Esophagus squamous epithelium (tissue), 5 donors: ENCODE data around the gene E2F4. TPM values are rescaled to one million over a fixed set of nuclear protein-coding genes. Genes with fewer than 3 reads are reported as not detected.
A peak's percentile ranks its signal among the peaks of the same experiment; 100 is the strongest.

Experiments
- DNase-seq: peaks from one replicate; lab custom pipeline; 2025; lab: John Stamatoyannopoulos, UW
- H3K27ac ChIP-seq, 4 donors: fragments of 200-600 bp; sonication (generic); one replicate each; pipeline ENCODE4 v1.5.1; 2016 to 2019; ENCODE audit warnings: mild to moderate bottlenecking in 1 of 4
- H3K27me3 ChIP-seq, 4 donors: fragments of 200-600 bp; sonication (generic); 1 replicate in 3 of 4; 2 replicates in 1 of 4; pipeline versions ENCODE4 v1.5.1 to v1.6.0; 2017 to 2021; ENCODE audit warnings: antibody characterized with exemption in 1 of 4
- H3K36me3 ChIP-seq, 3 donors: fragments of 200-600 bp; sonication (generic); one replicate each; pipeline ENCODE4 v1.5.1; 2016 to 2019
- H3K4me1 ChIP-seq, 3 donors: fragments of 200-600 bp; sonication (generic); one replicate each; pipeline ENCODE4 v1.5.1; 2017 to 2019
- H3K4me3 ChIP-seq, 4 donors: fragments of 200-600 bp; sonication (generic); 1 replicate in 3 of 4; 2 replicates in 1 of 4; pipeline ENCODE4 v1.5.1; 2016 to 2019; ENCODE audit warnings: mild to moderate bottlenecking in 2 of 4, moderate library complexity in 1 of 4
- H3K9me3 ChIP-seq, 3 donors: fragments of 200-600 bp; sonication (generic); one replicate each; pipeline ENCODE4 v1.5.1; 2016 to 2019
- POLR2A ChIP-seq, 4 donors: fragments of 450-650 bp; IDR thresholded peaks; one replicate each; pipeline ENCODE4 v1.6.1; 2017; ENCODE audit warnings: antibody characterized with exemption in 4 of 4, mild to moderate bottlenecking in 4 of 4, moderate library complexity in 3 of 4
- WGBS, 2 donors: methylation state at CpG; one replicate each; pipeline ENCODE4 v1.1.5; 2018; 5-methylcytosine and 5-hydroxymethylcytosine counted together
- intact Hi-C: fragments of 100-400 bp; cut with DNase I; formaldehyde crosslinking; loops from one replicate; pipeline ENCODE4 v1.15.0; 2022
- small RNA-seq, 4 donors: library from RNA; depleted of rRNA; stranded (forward); fragments of <200 nt; gene quantifications; one replicate each; pipeline ENCODE3, GENCODE V24; 2016
- total RNA-seq, 4 donors: library from RNA; depleted of rRNA; stranded (reverse); fragments of >200 nt; gene quantifications; one replicate each; pipeline ENCODE4 v1.1.0, GENCODE V29; 2016
- TF ChIP-seq, protein P1 (sequence below), 6 experiments: fragments of 450-650 bp in 4 of 6; fragments of 200-600 bp in 2 of 6; sonication (generic) in 2 of 6; IDR thresholded peaks; one replicate each; pipeline ENCODE4 v1.5.1; 2016 to 2019; ENCODE audit warnings: antibody characterized with exemption in 6 of 6, mild to moderate bottlenecking in 4 of 6, moderate library complexity in 4 of 6
- donor health status: DM: yes; HTN: yes; CAD: no.

Gene E2F4
- total RNA-seq, 4 donors from 2014 or later = 66.1 to 96.9 (median 81.9) TPM

GRCh38 chr16:67246081-67246755 lies 54.3 kb downstream of the E2F4 start:
- 0% methylated on average over 7 of the region's 48 CpGs for WGBS, 2 donors
- intact Hi-C loops = no loop called here
- Histone ChIP-seq H3K27me3 (peaks cover 0 to 34% (median 2%) of the 10 kb centered on the region in 4 donors), H3K27ac (peak overlapping the region; percentile 81 to 95 (median 84)), H3K4me3 (peak overlapping the region; percentile 49 to 76 (median 64)), H3K4me1 (peaks cover 40 to 82% (median 49%) of the 10 kb centered on the region in 3 donors), H3K9me3 (no peaks in the 10 kb centered on the region), H3K36me3 (no peaks in the 10 kb centered on the region)
- no peak for DNase-seq
- TF ChIP-seq, protein P1, sequence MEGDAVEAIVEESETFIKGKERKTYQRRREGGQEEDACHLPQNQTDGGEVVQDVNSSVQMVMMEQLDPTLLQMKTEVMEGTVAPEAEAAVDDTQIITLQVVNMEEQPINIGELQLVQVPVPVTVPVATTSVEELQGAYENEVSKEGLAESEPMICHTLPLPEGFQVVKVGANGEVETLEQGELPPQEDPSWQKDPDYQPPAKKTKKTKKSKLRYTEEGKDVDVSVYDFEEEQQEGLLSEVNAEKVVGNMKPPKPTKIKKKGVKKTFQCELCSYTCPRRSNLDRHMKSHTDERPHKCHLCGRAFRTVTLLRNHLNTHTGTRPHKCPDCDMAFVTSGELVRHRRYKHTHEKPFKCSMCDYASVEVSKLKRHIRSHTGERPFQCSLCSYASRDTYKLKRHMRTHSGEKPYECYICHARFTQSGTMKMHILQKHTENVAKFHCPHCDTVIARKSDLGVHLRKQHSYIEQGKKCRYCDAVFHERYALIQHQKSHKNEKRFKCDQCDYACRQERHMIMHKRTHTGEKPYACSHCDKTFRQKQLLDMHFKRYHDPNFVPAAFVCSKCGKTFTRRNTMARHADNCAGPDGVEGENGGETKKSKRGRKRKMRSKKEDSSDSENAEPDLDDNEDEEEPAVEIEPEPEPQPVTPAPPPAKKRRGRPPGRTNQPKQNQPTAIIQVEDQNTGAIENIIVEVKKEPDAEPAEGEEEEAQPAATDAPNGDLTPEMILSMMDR (IDR thresholded peaks at IDR 0.05) = peak in 2 of 6 experiments; percentile 24 to 29
- TF ChIP-seq POLR2A (IDR thresholded peaks at IDR 0.05) = no peak

DNA sequence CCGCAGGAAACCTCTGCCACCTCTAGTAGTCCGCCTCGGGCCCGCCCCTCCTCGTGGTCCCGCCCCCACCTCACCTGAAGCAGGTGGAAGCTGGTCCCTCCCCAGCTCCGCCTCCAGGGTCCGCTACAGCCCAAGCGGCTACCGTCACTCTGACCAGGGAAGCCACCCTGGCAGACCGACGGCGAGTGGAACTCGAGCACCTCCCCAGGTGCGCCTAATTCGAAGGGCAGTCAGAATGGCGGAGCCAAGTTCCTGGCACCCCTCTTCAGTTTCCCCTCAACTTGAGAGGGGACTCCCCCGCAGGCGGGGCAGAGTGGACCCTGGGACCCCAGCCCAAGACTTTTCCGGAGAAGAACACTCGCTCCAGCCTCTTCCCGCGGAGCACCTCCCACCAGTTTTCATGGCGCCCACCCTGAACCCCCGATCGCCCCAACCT lies 54.8 kb downstream of the E2F4 start:
- Histone ChIP-seq H3K27me3 (peaks cover 0 to 39% (median 2%) of the 10 kb centered on the region in 4 donors), H3K4me1 (peaks cover 40 to 77% (median 43%) of the 10 kb centered on the region in 3 donors), H3K4me3 (peak overlapping the region; percentile 49 to 76 (median 64)), H3K27ac (peak overlapping the region; percentile 81 to 95 (median 84)), H3K36me3 (no peaks in the 10 kb centered on the region), H3K9me3 (no peaks in the 10 kb centered on the region)
- intact Hi-C loops = no loop called here
- no peak for TF ChIP-seq POLR2A (IDR thresholded peaks at IDR 0.05)
- TF ChIP-seq, protein P1 (IDR thresholded peaks at IDR 0.05) = no peak
- no peak for DNase-seq
- 0% methylated on average over 7 of the region's 26 CpGs; no CpG with 5 or more reads in 1 of the 2 donors for WGBS, 2 donors

DNA sequence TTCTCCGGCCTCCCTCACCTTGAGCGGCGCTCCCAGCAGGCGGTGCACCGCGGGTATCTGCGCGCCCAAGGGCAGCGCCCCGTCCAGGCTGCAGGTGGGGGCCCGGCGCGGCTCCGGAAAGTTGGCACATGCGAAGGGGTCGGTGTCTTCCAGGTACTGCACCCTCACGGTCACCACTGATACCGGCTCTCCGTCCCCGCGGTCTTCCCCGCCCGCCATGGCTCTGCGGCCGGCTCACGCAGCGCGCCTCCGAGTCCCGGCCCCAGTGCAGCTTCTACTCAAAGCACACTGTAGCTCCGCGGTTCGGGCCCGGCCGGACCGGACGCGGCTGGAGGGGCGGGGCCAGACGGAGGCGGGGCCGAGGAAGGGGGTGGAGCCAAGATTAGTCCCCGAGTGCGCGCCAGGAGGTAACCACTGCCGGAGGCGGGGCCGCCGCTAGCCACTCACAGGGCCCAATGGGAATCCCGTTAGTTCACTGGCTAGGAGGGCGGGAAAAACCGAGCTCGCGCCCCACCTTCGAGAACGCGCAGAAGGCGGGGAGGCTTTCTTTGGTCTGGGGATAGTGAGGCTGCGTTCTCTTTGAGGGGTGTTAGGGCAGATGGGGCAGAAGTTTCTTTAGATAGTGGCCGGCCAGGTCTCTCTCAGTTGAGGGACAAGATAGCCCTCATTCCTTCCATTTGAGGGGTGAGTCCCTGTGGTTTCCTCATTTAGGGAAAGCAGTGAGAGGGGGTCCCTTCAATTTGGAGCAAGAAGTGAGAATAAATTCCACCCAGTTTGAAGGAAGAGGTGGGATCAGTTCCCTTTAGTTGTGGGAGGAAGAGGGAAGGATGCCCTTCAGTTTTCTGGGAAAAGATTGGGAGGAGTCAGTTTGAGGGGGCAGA lies 55.5 kb downstream of the E2F4 start, which contains the start of gene FHOD1:
Gene FHOD1 (minus strand): TSS at position 290 of the 881 bp plus-strand sequence. CDS start 71 bp downstream, at position 219.
- no peaks in the 10 kb centered on the region for H3K36me3 ChIP-seq
- intact Hi-C loops = no loop called here

DNA sequence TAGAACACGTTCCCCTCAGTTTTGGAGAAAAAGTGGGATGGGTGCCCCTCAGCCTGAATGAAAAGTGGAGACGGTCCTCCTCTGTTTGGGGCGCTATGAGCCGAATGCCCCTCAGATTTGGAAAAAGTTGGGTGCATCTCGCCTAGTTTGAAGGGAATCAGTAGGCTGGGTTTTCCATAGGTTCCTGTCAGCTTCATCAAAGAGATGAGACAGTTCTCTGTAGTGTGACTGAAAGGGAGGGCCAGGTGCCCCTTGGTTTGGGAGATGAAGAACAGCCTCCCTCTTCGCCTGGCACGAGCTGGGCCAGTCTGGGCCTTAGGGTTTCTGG lies 56.1 kb downstream of the E2F4 start:
- Histone ChIP-seq H3K36me3 (no peaks in the 10 kb centered on the region), H3K27ac (peak overlapping the region in 2 of 4 donors; percentile 85 to 95), H3K4me1 (peaks cover 40 to 65% (median 42%) of the 10 kb centered on the region in 3 donors), H3K4me3 (peak overlapping the region; percentile 30 to 76 (median 64)), H3K9me3 (no peaks in the 10 kb centered on the region), H3K27me3 (peaks cover 0 to 43% (median 2%) of the 10 kb centered on the region in 4 donors)
- WGBS, 2 donors = 2 to 12% methylated on average over 5 of the region's 7 CpGs
- no peak for DNase-seq
- intact Hi-C loops = no loop called here
- no peak for TF ChIP-seq POLR2A (IDR thresholded peaks at IDR 0.05)
- TF ChIP-seq, protein P1 (IDR thresholded peaks at IDR 0.05) = no peak

More for the DNA sequence above, 55.5 kb downstream of the E2F4 start, which contains the start of gene FHOD1:
- H3K9me3 ChIP-seq = no peaks in the 10 kb centered on the region
- peak; percentile 75 for DNase-seq
- TF ChIP-seq, protein P1 (IDR thresholded peaks at IDR 0.05) = peak in 1 of 6 experiments; percentile 17
- TF ChIP-seq POLR2A (IDR thresholded peaks at IDR 0.05) = peak in 3 of 4 donors; percentile 27 to 86 (median 83)
- peak within 1 kb of the TSS; percentile 49 to 76 (median 64) for H3K4me3 ChIP-seq
- H3K4me1 ChIP-seq = peaks cover 40 to 70% (median 42%) of the 10 kb centered on the region in 3 donors
- WGBS, 2 donors = 0% methylated on average over 10 of the region's 60 CpGs; no CpG with 5 or more reads in 1 of the 2 donors
- peaks cover 0 to 39% (median 2%) of the 10 kb centered on the region in 4 donors for H3K27me3 ChIP-seq
- H3K27ac ChIP-seq = peak within 1 kb of the TSS; percentile 81 to 95 (median 84)

Small RNA genes within 50 kb of the gene (small RNA-seq; reads per million reads assigned to genes)
- 2.4 to 9.9 (median 6.6) reads per million in 4 donors for gene MIR328

Other genes with a start within 250 kb of the E2F4 start
- 1 to 10 TPM; 1.5 to 7.1 (median 3.6) TPM for gene CES3, start 230.9 kb upstream of the E2F4 start, total RNA-seq
- 1 to 10 TPM; 4.8 to 9.6 (median 6.4) TPM for gene CES4A, start 203.6 kb upstream of the E2F4 start, total RNA-seq
- gene CBFB, start 163.0 kb upstream of the E2F4 start, total RNA-seq = 10 to 100 TPM; 26.0 to 59.3 (median 41.9) TPM
- 10 to 100 TPM; 14.2 to 22.5 (median 19.3) TPM for gene PHAF1, start 82.2 kb upstream of the E2F4 start, total RNA-seq
- gene B3GNT9, start 41.2 kb upstream of the E2F4 start, total RNA-seq = 10 to 100 TPM in 2 of 4 donors, 1 to 10 TPM in 2; 4.1 to 13.1 (median 8.4) TPM
- 10 to 100 TPM; 27.7 to 39.8 (median 35.5) TPM for gene TRADD, start 32.2 kb upstream of the E2F4 start, total RNA-seq
- 10 to 100 TPM in 3 of 4 donors, 1 to 10 TPM in 1; 10.0 to 34.5 (median 19.9) TPM for gene FBXL8, start 32.2 kb upstream of the E2F4 start, total RNA-seq
- gene HSF4, start 27.4 kb upstream of the E2F4 start, total RNA-seq = 10 to 100 TPM in 3 of 4 donors, 1 to 10 TPM in 1; 3.7 to 59.5 (median 19.6) TPM
- gene NOL3, start 21.6 kb upstream of the E2F4 start, total RNA-seq = 10 to 100 TPM; 25.1 to 56.1 (median 36.7) TPM
- 10 to 100 TPM in 3 of 4 donors, 1 to 10 TPM in 1; 8.8 to 18.8 (median 13.4) TPM for gene MATCAP1, start 8.2 kb upstream of the E2F4 start, total RNA-seq
- 1 to 10 TPM; 1.1 to 2.3 (median 1.4) TPM for gene EXOC3L1, start 2.0 kb upstream of the E2F4 start, total RNA-seq
- 10 to 100 TPM; 30.1 to 35.9 (median 32.9) TPM for gene ELMO3, start 7.0 kb downstream of the E2F4 start, total RNA-seq
- gene TMEM208, start 35.0 kb downstream of the E2F4 start, total RNA-seq = 10 to 100 TPM; 24.4 to 36.0 (median 31.7) TPM
- 1 to 10 TPM; 1.9 to 7.4 (median 5.3) TPM for gene FHOD1, start 55.3 kb downstream of the E2F4 start, total RNA-seq
- gene SLC9A5, start 56.8 kb downstream of the E2F4 start, total RNA-seq = under 1 TPM in 1 of 4 donors, not detected in 3; 0.19 TPM
- gene PLEKHG4, start 87.4 kb downstream of the E2F4 start, total RNA-seq = 10 to 100 TPM in 1 of 4 donors, 1 to 10 TPM in 3; 5.0 to 11.4 (median 7.5) TPM
- gene KCTD19, start 134.6 kb downstream of the E2F4 start, total RNA-seq = under 1 TPM in 1 of 4 donors, not detected in 3; 0.09 TPM
- not detected for gene LRRC36, start 134.7 kb downstream of the E2F4 start, total RNA-seq
- gene TPPP3, start 201.3 kb downstream of the E2F4 start, total RNA-seq = 10 to 100 TPM in 2 of 4 donors, 1 to 10 TPM in 2; 3.0 to 26.2 (median 8.2) TPM
- gene ZDHHC1, start 224.3 kb downstream of the E2F4 start, total RNA-seq = 10 to 100 TPM in 1 of 4 donors, 1 to 10 TPM in 3; 2.5 to 11.1 (median 3.8) TPM
- 10 to 100 TPM in 1 of 4 donors, 1 to 10 TPM in 3; 2.1 to 13.0 (median 6.7) TPM for gene HSD11B2, start 239.0 kb downstream of the E2F4 start, total RNA-seq